H9 (cell line): Measurements from ENCODE around the gene TADA2A. TPM values are rescaled to one million over a fixed set of nuclear protein-coding genes. Genes with fewer than 3 reads are reported as not detected.

ENCODE experiments used
- DNase-seq: peaks from one replicate; pipeline ENCODE4 v3.0.0-alpha.2; 2017
- H2AFZ ChIP-seq: one replicate; pipeline ENCODE4 v1.6.1; 2013; ENCODE audit warnings: mild to moderate bottlenecking, low read length, control low read depth, moderate library complexity
- H2AK5ac ChIP-seq: 2 replicates; pipeline ENCODE4 v1.6.1; 2013; ENCODE audit warnings: low read length, control low read depth, mixed read lengths; ENCODE audit not compliant: insufficient read length
- H2BK120ac ChIP-seq: one replicate; pipeline ENCODE4 v1.6.1; 2013; ENCODE audit warnings: low read depth, mild to moderate bottlenecking, low read length, control low read depth, inconsistent platforms; ENCODE audit not compliant: poor library complexity, severe bottlenecking
- H2BK12ac ChIP-seq: 2 replicates; pipeline ENCODE4 v1.6.1; 2013; ENCODE audit warnings: low read length, control low read depth, mixed read lengths, low read depth; ENCODE audit not compliant: insufficient read length
- H2BK15ac ChIP-seq: 2 replicates; pipeline ENCODE4 v1.6.1; 2013; ENCODE audit warnings: low read depth, low read length, control low read depth
- H2BK20ac ChIP-seq: one replicate; pipeline ENCODE4 v1.6.1; 2013; ENCODE audit warnings: low read depth, mild to moderate bottlenecking, low read length, control low read depth, inconsistent platforms; ENCODE audit not compliant: poor library complexity, severe bottlenecking
- H2BK5ac ChIP-seq: 2 replicates; pipeline ENCODE4 v1.6.1; 2013; ENCODE audit warnings: low read length, control low read depth, mixed read lengths; ENCODE audit not compliant: insufficient read length
- H3K14ac ChIP-seq: 2 replicates; pipeline ENCODE4 v1.6.1; 2013; ENCODE audit warnings: low read length, control low read depth; ENCODE audit not compliant: insufficient read depth
- H3K18ac ChIP-seq: 2 replicates; pipeline ENCODE4 v1.6.1; 2013; ENCODE audit warnings: low read depth, mild to moderate bottlenecking, mixed read lengths, low read length, control low read depth; ENCODE audit not compliant: insufficient read length
- H3K23ac ChIP-seq: 2 replicates; pipeline ENCODE4 v1.6.1; 2013; ENCODE audit warnings: low read length, control low read depth, mixed read lengths, low read depth; ENCODE audit not compliant: insufficient read length
- H3K23me2 ChIP-seq: 2 replicates; pipeline ENCODE4 v1.6.1; 2013; ENCODE audit warnings: low read depth, mild to moderate bottlenecking, mixed read lengths, low read length, control low read depth; ENCODE audit not compliant: insufficient read length, poor library complexity, severe bottlenecking
- H3K27ac ChIP-seq: 2 replicates; pipeline ENCODE4 v1.5.1; 2013; ENCODE audit warnings: low read length, control low read depth, mixed read lengths, low read depth; ENCODE audit not compliant: insufficient read length
- H3K27me3 ChIP-seq: 2 replicates; pipeline ENCODE4 v1.6.1; 2013; ENCODE audit warnings: low read length, control low read depth, inconsistent platforms; ENCODE audit not compliant: insufficient read depth
- H3K4ac ChIP-seq: 2 replicates; pipeline ENCODE4 v1.6.1; 2013; ENCODE audit warnings: low read depth, mild to moderate bottlenecking, control low read depth, inconsistent platforms, low read length, moderate library complexity
- H3K4me1 ChIP-seq: 2 replicates; pipeline ENCODE4 v1.6.1; 2013; ENCODE audit warnings: low read length, control low read depth, inconsistent platforms; ENCODE audit not compliant: insufficient read depth
- H3K4me2 ChIP-seq: 2 replicates; pipeline ENCODE4 v1.6.1; 2013; ENCODE audit warnings: low read length, control low read depth, mixed read lengths; ENCODE audit not compliant: insufficient read length, insufficient read depth
- H3K56ac ChIP-seq: 2 replicates; pipeline ENCODE4 v1.6.1; 2013; ENCODE audit warnings: low read depth, mild to moderate bottlenecking, mixed read lengths, low read length, control low read depth; ENCODE audit not compliant: insufficient read length
- H3K79me1 ChIP-seq: 2 replicates; pipeline ENCODE4 v1.6.1; 2013; ENCODE audit warnings: low read depth, mild to moderate bottlenecking, moderate library complexity, low read length, control low read depth, inconsistent platforms; ENCODE audit not compliant: insufficient read depth, poor library complexity, severe bottlenecking
- H3K79me2 ChIP-seq: 2 replicates; pipeline ENCODE4 v1.6.1; 2013; ENCODE audit warnings: low read length, control low read depth, inconsistent platforms; ENCODE audit not compliant: insufficient read depth
- H3K9ac ChIP-seq: 2 replicates; pipeline ENCODE4 v1.6.1; 2013; ENCODE audit warnings: low read length, control low read depth, mixed read lengths; ENCODE audit not compliant: insufficient read length; ENCODE audit errors: extremely low read depth
- H3K9me3 ChIP-seq: one replicate; pipeline ENCODE4 v1.6.1; 2013; ENCODE audit warnings: low read depth, low read length, inconsistent platforms; ENCODE audit not compliant: control insufficient read depth
- H3T11ph ChIP-seq: one replicate; pipeline ENCODE4 v1.6.1; 2013; ENCODE audit warnings: mild to moderate bottlenecking, low read length, control low read depth, inconsistent platforms
- H4K20me1 ChIP-seq: one replicate; pipeline ENCODE4 v1.6.1; 2013; ENCODE audit not compliant: control insufficient read depth, insufficient read length, insufficient read depth
- H4K5ac ChIP-seq: 2 replicates; pipeline ENCODE4 v1.6.1; 2013; ENCODE audit warnings: low read depth, mild to moderate bottlenecking, mixed read lengths, low read length, control low read depth; ENCODE audit not compliant: insufficient read length
- H4K8ac ChIP-seq: replicated peaks from 2 replicates; pipeline ENCODE4 v1.6.1; 2013; ENCODE audit warnings: low read length, control low read depth, mixed read lengths, low read depth; ENCODE audit not compliant: insufficient read length
- H4K91ac ChIP-seq: 2 replicates; pipeline ENCODE4 v1.6.1; 2013; ENCODE audit warnings: low read depth, mild to moderate bottlenecking, moderate library complexity, mixed read lengths, low read length, control low read depth; ENCODE audit not compliant: insufficient read length
- H3K27ac Mint-ChIP-seq, 3 experiments: 2 replicates in 2 of 3; 3 replicates in 1 of 3; pipeline ENCODE4 v1.8.0; 2020 to 2021; ENCODE audit warnings: mixed read lengths in 3 of 3, mild to moderate bottlenecking in 1 of 3, moderate library complexity in 1 of 3
- H3K27me3 Mint-ChIP-seq: 2 replicates; pipeline ENCODE4 v1.8.0; 2021; ENCODE audit warnings: low read depth, mild to moderate bottlenecking, moderate library complexity, mixed read lengths
- H3K36me3 Mint-ChIP-seq, 3 experiments: 2 replicates in 2 of 3; 3 replicates in 1 of 3; pipeline ENCODE4 v1.8.0; 2020 to 2021; ENCODE audit warnings: low read depth in 3 of 3, mixed read lengths in 3 of 3; ENCODE audit not compliant: insufficient read depth in 1 of 3
- H3K4me1 Mint-ChIP-seq, 2 experiments: 2 replicates each; pipeline ENCODE4 v1.8.0; 2020; ENCODE audit warnings: mixed read lengths in 2 of 2
- H3K4me3 Mint-ChIP-seq, 2 experiments: 2 replicates in 1 of 2; 3 replicates in 1 of 2; pipeline ENCODE4 v1.8.0; 2020 to 2021; ENCODE audit warnings: mild to moderate bottlenecking in 2 of 2, mixed read lengths in 2 of 2, moderate library complexity in 1 of 2
- H3K9me3 Mint-ChIP-seq, 2 experiments: 2 replicates in 1 of 2; 3 replicates in 1 of 2; pipeline ENCODE4 v1.8.0; 2020; ENCODE audit warnings: mild to moderate bottlenecking in 2 of 2, mixed read lengths in 2 of 2, moderate library complexity in 1 of 2
- CTCF ChIP-seq: fragments of 200-600 bp; sonication (generic); conservative IDR thresholded peaks from 3 replicates; pipeline ENCODE4 v1.8.0; 2021; ENCODE audit warnings: antibody characterized with exemption, mild to moderate bottlenecking
- WGBS: extraction: QIAGEN DNeasy Blood & Tissue Kit; methylation state at CpG from one replicate; pipeline ENCODE4 v1.1.7; 2013; ENCODE audit warnings: missing lambda C conversion rate, low lambda C conversion rate, mixed read lengths; ENCODE audit not compliant: insufficient read length; ENCODE audit errors: extremely low coverage; 5-methylcytosine and 5-hydroxymethylcytosine counted together
- total RNA-seq: library from RNA; stranded (reverse); gene quantifications from 2 replicates; pipeline ENCODE4 v1.2.1, GENCODE V29; 2021

The TADA2A gene
- total RNA-seq, 1 experiment from 2014 or later: 20.9 TPM

DNA sequence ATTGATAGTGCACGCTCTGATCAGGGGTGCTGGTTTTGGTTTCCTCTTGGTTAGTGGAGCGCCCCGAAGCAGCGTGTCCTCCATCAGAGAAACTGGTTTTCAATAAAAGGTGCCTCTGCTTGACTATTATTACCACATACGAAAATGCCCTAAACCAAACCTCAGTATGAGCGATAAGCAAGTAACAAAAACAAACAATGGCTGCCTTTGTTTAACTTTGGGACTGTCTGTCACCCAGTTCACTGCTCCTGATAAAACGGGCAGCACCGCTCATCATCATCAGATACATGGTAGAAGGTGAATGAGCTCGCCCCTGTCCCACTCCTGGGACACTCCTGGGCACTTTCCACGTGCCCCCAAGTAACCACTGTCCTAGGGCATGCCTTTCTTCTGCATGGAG is 107.0 kb downstream of the TADA2A start:
- Histone ChIP-seq H3K9ac (no peak overlapping the region), H3K4me1 (no peaks in the 10 kb centered on the region), H3K23me2 (no peaks in the 10 kb centered on the region), H3K27me3 (no peaks in the 10 kb centered on the region), H3K79me2 (0 out of 2 replicates have a peak, but pooled peaks cover 3% of the 10 kb centered on the region), H3K56ac (no peak overlapping the region), H4K8ac (no peak overlapping the region), H2BK20ac (no peak overlapping the region), H3K14ac (no peak overlapping the region), H3K23ac (no peak overlapping the region), H3K79me1 (no peaks in the 10 kb centered on the region), H2AFZ (no peak overlapping the region), H3K4me2 (no peak overlapping the region), H3K4ac (no peak overlapping the region), H2BK120ac (no peak overlapping the region), H3K27ac (no peak overlapping the region), H4K20me1 (no peaks in the 10 kb centered on the region), H2BK15ac (no peak overlapping the region), H4K5ac (no peak overlapping the region), H2BK5ac (no peak overlapping the region), H3T11ph (no peak overlapping the region), H3K9me3 (no peaks in the 10 kb centered on the region), H4K91ac (no peak overlapping the region), H3K18ac (no peak overlapping the region), H2AK5ac (no peak overlapping the region), H2BK12ac (no peak overlapping the region)
- no peak for TF ChIP-seq CTCF
- no peaks in the 10 kb centered on the region for H3K9me3 Mint-ChIP-seq
- peaks cover 9 to 52% (median 27%) of the 10 kb centered on the region in 3 experiments; a peak in 6 of 7 replicates for H3K36me3 Mint-ChIP-seq
- H3K4me1 Mint-ChIP-seq: peaks cover 0 to 4% of the 10 kb centered on the region in 2 experiments; a peak in 1 of 4 replicates
- peak overlapping the region in 1 of 3 experiments; percentile 67; a peak in 2 of 7 replicates for H3K27ac Mint-ChIP-seq
- DNase-seq: no peak
- no CpG with 5 or more reads among the region's 10 CpGs for WGBS
- no peaks in the 10 kb centered on the region for H3K27me3 Mint-ChIP-seq
- H3K4me3 Mint-ChIP-seq: no peak overlapping the region; a peak in 1 of 5 replicates
